ENCODE results near the gene CCNT2.
"Not testable (repeated sequence)": the region's sequence is repeated elsewhere in the genome, so short reads cannot be mapped to it uniquely, and the experiment has no call there.

The CCNT2 gene

GRCh38 chr2:134918526-134919340, at the start of gene CCNT2:
TSS of gene CCNT2 (plus strand) at chr2:134918822. CDS start at chr2:134918855, 33 bp downstream.
- peak; percentile 99 for DNase-seq

DNA sequence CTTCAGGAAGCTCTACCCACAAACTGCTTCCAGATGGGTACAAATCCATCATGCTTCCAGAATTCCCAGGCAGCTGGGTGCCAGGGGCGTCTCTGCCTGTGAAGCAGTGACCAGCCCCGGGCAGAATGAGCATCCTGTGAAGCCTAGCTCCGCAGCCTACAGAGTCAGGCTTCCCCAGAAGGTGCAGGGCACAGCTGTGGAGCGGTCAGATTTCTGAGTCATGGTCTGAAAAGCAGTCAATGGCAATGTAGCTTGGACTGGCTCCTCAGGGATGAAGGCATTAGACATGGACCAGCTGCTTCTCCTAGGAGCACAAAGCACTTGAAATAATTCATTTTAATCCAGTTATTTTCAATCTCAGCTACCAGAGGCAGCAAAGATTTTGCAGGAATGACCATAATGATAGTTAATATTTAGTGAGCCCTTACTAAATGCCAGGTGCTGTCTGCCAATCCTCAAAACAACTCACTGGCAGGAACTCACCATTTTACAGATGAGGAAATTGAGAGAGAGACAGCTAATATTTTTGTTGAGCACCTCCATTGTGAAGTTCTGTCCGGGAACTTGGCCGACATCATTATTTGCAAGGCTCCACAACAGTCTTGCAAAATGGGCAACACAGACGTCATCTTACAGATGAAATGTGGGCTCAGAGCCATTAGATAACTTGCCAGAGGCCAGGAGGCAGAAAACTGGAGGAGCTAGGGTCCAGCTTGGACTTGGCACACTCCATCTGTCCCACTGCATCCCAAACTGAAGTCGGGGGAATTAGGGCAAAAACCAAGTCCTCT, 48.5 kb upstream of the CCNT2 start:
- DNase-seq, result peak; percentile 38

GRCh38 chr2:134873152-134873551, 45.5 kb upstream of the CCNT2 start:
- DNase-seq, result no peak

DNA sequence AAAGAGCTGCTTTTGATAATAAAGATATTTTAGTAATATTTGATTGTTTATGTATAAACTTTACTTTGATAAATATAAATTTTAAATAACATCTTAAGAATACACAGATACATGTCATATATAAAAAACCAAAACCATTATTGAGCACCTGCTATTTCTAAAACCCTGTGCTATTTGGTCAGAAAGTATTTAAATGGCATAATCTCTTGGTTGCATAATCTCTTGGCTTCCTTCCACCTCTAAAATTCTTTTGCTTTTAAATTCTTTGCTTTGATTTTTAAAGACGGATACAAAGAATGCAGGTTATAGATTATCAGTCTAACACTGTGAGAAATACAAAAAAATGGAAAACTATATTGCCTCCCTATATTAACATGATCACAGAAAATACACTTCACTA, 43.3 kb upstream of the CCNT2 start:
- DNase-seq, result no peak

GRCh38 chr2:134882773-134883172, 35.8 kb upstream of the CCNT2 start:
- no peak for DNase-seq

DNA sequence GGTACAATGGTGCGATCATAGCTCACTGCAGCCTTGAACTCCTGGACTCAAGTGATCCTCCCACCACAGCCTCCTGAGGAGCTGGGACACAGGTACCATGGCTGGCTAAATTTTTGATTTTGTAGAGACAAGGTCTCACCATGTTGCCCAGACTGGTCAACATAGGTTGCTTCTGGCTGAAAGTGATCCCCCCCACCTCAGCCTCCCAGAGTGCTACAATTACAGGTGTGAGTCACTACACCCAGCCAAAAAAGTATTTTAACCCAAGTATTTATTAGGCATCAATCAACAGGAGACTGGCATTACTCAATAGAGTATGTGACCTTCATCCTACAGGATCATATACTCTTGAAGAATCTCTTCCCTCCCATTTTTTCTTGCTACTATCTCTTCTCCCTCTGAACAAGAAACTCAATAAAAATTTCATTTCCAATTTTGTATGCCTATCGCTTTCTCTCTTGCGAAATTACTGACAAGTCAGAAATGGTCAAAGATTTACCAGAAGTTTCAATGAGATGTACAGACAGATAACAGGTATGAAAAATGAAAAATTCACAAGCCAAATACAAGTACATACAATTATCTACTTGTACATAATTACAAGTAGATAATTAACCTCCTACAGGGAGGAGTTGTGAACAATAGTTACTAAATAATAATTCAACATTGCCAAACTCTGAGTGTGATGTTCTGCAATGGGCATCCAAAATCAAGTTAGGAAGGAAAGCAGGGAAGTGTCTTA, 34.9 kb upstream of the CCNT2 start:
- no peak for DNase-seq

- DNase-seq, result no peak
These were observed 34.2 kb upstream of the CCNT2 start for GRCh38 chr2:134884435-134884834.

DNA sequence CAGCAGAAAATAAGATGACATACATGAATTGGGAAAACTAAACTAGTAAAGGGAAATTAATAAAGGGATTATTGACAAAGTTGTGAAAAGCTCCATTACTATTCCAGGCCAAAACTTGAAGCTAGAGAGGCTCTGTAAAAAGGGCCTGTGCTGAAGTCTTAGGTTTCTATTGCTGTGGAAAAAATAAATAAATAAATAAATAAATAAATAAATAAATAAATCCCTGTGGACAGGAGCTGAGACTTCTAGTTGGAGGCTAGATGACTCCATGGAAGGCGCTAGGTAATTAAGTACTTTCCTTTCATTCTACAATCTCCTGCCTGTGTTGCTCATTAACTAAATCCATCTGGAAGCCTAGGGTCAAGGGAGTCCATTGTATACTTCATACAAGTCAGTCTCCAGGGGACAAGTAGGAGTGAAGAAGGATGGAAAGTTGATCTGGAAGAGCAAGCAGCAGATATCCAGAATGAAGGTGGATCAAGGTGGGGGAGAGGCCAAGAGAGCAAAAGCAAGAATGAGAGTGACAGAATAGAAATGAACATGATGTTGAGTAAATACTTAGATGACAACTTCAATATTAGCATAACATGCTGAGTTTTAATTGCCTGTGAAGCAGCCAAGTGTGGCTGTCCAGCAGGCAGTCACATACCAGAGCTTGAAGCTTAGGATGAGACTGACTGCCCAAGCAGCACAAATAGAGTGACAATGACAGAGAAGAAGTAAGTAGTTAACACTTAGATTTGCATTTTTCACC, 26.2 kb upstream of the CCNT2 start:
- DNase-seq, result no peak

- no peak for DNase-seq
These were observed 20.7 kb upstream of the CCNT2 start for GRCh38 chr2:134897932-134898331.

DNA sequence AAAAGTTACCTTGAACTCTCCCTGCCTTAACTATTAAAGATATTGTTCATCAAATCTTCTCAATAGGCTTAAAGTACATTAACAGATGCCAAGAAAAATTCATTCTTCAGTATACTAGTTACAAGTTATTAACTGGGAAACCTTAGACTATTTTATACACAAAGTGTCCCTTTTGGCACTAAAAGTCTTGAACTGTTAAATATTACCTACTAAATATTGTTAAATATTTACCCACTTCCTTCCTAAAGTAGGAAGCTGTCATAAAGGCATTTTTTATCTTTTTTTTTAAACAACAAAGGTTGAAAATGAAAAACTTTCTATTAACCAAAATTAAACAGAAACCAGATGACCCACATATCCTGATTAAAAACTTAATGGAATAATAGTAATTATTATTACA, 19.4 kb upstream of the CCNT2 start:
- DNase-seq, result no peak

DNA sequence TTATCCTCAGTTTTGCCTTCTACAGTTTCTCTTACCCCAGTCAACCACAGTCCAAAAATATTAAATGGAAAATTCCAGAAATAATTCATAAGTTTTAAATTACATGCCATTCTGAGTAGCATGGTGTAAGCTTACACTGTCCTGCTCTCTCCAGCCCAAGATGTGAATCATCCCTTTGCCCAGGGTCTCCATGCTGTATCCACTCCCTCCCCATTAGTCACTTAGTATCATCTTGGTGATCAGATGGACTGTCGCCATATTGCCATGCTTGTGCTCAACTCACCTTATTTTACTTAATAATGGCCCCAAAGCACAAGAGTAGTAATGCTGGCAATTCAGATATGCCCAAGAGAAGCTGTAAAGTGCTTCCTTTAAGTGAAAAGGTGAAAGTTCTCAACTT, 18.5 kb upstream of the CCNT2 start:
- DNase-seq, result peak; percentile 57

DNA sequence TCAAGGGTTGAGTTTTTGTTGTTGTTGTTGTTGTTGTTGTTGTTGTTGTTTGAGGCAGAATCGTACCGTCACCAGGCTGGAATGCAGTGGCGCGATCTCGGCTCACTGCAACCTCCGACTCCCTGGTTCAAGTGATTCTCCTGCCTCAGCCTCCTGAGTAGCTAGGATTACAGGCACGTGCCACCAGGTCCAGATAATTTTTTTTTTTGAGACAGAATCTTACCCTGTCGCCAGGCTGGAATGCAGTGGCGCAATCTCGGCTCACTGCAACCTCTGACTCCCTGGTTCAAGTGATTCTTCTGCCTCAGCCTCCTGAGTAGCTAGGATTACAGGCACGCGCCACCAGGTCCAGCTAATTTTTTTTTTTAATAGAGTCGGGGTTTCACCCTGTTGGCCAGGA, 14.9 kb upstream of the CCNT2 start:
- peak; percentile 7 for DNase-seq

- no peak for DNase-seq
These were observed 13.5 kb upstream of the CCNT2 start for GRCh38 chr2:134905168-134905567.

GRCh38 chr2:134906726-134907125, 11.9 kb upstream of the CCNT2 start:
- DNase-seq, result no peak

DNA sequence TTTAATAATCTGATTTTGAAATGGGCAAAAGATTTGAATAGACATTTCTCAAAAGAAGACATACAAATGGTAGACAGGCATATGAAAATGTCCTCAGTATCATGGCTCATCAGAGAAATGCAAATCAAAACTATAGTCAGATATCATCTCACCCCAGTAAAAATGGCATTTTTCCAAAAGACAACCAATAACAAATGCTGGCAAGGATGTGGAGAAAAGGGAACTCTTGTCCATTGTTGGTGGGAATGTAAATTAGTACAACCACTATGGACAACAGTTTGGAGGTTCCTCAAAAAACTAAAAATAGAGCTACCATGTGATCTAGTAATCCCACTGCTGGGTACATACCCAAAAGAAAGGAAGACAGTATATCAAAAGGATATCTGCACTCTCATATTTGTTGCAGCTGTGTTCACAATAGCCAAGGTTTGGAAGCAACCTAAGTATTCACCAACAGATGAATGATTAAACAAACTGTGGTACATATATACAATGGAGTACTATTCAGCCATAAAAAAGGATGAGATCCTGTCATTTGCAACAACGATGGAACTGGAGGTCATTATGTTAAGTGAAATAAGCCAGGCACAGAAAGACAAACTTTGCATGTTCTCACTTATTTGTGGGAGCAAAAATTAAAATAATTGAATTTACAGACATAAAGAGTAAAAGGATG, 11.0 kb upstream of the CCNT2 start:
- not testable (repeated sequence) for DNase-seq

DNA sequence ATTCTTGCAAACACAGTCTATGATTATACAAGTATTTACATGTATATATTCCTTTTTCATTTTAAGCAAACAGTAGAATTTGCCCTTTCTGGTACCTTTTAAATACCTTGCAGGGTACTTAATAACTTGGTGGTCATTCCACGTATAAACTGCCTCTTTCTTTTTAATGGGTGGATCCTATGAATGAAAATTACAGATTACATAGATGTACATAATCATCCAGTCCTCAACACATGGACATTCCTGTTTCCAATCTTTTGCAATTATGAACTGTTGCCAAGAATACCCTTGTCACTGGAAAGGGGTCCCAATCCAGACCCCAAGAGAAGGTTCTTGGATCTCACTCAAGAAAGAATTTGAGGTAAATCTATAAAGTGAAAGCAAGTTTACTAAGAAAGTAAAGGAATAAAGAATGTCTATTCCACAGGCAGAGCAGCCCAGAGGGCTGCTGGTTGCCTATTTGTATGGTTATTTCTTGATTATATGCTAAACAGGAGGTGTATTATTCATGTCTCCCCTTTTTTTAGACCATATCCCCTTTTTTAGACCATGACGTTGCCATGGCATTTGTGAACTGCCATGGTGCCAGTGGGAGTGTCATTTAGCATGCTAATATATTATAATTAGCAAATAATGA, 7.7 kb upstream of the CCNT2 start:
- DNase-seq, result no peak

DNA sequence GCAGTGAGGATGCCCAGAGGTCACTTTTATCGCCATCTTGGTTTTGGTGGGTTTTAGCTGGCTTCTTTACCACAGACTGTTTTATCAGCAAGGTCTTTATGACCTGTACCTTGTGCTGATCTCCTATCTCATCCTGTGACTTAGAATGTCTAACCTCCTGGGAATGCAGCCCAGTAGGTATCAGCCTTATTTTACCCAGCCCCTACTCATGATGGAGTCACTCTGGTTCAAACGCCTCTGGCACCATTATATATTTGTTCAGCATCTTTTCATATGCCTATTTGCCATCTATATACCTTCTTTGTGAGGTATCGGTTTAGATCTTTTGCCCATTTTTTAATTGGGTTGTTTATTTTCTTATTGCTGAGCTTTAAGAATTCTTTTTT, 7.2 kb upstream of the CCNT2 start:
- DNase-seq, result no peak

DNA sequence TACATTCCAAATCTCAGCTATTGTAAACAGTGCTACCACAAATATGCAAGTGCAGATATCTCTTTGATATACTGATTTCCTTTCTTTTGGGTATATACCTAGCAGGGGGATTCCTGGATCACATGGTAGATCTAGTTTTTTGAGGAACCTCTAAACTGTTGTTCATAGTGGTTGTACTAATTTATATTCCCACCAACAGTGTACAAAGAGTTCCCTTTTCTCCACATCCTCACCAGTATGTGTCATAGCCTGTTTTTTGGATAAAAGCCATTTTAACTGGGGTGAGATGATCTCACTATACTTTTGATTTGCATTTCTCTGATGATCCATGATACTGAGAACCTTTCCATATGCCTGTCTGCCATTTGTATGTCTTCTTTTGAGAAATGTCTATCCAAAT, 6.3 kb upstream of the CCNT2 start:
- peak; percentile 63 for DNase-seq

DNA sequence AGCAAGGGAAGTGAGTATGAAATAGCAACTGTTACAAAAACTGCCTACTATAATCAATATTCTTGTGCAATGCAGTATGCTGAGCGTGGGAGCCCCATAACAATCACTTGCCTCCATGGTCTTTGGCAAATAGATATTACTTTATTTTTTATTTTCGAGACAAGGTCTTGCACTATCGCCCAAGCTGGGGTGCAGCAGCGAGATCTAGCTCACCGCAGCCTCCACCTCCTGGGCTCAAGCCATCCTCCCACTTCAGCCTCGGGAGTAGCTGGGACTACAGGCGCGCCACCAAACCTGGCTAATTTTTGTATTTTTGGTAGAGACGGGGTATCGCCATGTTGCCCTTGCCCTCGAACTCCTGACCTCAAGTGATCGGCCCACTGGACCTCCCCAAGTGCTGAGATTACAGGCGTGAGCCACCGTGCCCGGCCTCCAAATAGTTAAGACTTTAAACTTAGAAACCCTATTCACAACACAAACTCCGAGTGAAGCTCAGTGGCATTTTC, 1.2 kb upstream of the CCNT2 start:
- DNase-seq, result peak; percentile 7

DNA sequence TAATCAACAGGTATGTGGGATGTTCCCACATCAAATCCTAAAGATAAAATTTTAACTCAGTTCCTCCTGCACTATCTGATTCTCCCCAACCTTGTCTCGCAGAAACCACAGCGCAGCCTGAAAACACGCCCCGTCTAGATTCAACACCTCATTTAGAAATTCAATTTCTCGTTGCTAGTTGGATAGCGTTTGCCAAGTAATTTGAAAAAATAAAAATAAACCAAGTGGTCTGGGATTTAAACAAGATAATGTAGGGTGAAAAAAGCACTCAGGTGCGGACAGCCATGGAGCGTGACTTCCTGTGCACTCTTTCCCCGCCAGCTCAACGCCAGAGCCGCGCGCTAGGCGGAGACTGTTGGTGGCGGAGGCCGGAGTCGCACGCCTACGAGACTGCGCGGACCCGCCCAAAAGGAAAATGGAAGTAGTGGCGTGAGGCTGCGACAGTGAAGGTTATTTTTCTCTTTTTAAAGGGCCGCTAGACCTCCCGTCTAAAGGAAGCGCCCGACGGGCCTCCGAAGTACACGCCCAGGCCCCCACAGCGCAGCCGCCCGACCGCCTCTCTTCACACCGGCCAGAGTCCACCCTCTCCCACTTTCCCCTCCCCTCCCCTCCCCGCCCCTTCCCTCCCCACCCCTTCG, 615 bp upstream of the CCNT2 start:
- DNase-seq, result no peak

Measured in EL (cell line).